GM23338 (cell line): ENCODE data around the gene CYB561D2. TPM values are rescaled to one million over a fixed set of nuclear protein-coding genes. Genes with fewer than 3 reads are reported as not detected.

ENCODE experiments used
- ATAC-seq: fragments of 200-7000 bp; cut with Tn5 transposase; 3 replicates; pipeline ENCODE4 v1.9.1; 2020
- DNase-seq: peaks from one replicate; pipeline ENCODE4 v3.0.0-alpha.2; 2015; ENCODE audit warnings: low spot score
- H2AFZ ChIP-seq: fragments of 200-600 bp; sonication (generic); 2 replicates; pipeline ENCODE4 v1.8.0; 2016; ENCODE audit warnings: antibody characterized with exemption, mild to moderate bottlenecking, moderate library complexity
- H3F3A ChIP-seq: fragments of 200-600 bp; sonication (generic); replicated peaks from 2 replicates; pipeline ENCODE4 v1.8.0; 2017; ENCODE audit warnings: antibody characterized with exemption, mixed run types, low read depth
- H3K27ac ChIP-seq: fragments of 200-600 bp; sonication (generic); 2 replicates; pipeline ENCODE4 v1.6.1; 2016; ENCODE audit warnings: low read depth
- H3K27me3 ChIP-seq: fragments of 200-600 bp; sonication (generic); 2 replicates; pipeline ENCODE4 v1.8.0; 2016; ENCODE audit warnings: mild to moderate bottlenecking, mixed run types, moderate library complexity; ENCODE audit not compliant: insufficient read depth
- H3K36me3 ChIP-seq: fragments of 200-600 bp; sonication (generic); 2 replicates; pipeline ENCODE4 v1.8.0; 2016; ENCODE audit warnings: mild to moderate bottlenecking; ENCODE audit not compliant: insufficient read depth
- H3K4me1 ChIP-seq: fragments of 200-600 bp; sonication (generic); 2 replicates; pipeline ENCODE4 v1.8.0; 2016; ENCODE audit warnings: mild to moderate bottlenecking, moderate library complexity; ENCODE audit not compliant: insufficient read depth
- H3K4me2 ChIP-seq: fragments of 200-600 bp; sonication (generic); 2 replicates; pipeline ENCODE4 v1.7.1; 2017; ENCODE audit warnings: mixed run types
- H3K4me3 ChIP-seq: fragments of 200-600 bp; sonication (generic); 2 replicates; pipeline ENCODE4 v1.6.1; 2016; ENCODE audit warnings: mixed run types
- H3K79me2 ChIP-seq: fragments of 200-600 bp; sonication (generic); replicated peaks from 2 replicates; pipeline ENCODE4 v1.8.0; 2017; ENCODE audit warnings: mild to moderate bottlenecking; ENCODE audit not compliant: insufficient read depth
- H3K9me2 ChIP-seq: fragments of 200-600 bp; sonication (generic); 2 replicates; pipeline ENCODE4 v1.8.0; 2017; ENCODE audit not compliant: insufficient read depth
- H4K20me1 ChIP-seq: fragments of 200-600 bp; sonication (generic); replicated peaks from 2 replicates; pipeline ENCODE4 v1.8.0; 2017; ENCODE audit warnings: mild to moderate bottlenecking; ENCODE audit not compliant: insufficient read depth
- H3K27ac Mint-ChIP-seq: 2 replicates; pipeline ENCODE4 v1.8.0; 2020; ENCODE audit warnings: inconsistent platforms, mild to moderate bottlenecking, moderate library complexity, mixed read lengths
- H3K27me3 Mint-ChIP-seq: 3 replicates; pipeline ENCODE4 v1.8.0; 2022; ENCODE audit warnings: low read depth, mild to moderate bottlenecking, moderate library complexity, mixed read lengths, inconsistent platforms; ENCODE audit not compliant: insufficient read depth, poor library complexity
- H3K36me3 Mint-ChIP-seq: 3 replicates; pipeline ENCODE4 v1.8.0; 2021; ENCODE audit warnings: low read depth, mild to moderate bottlenecking, inconsistent platforms, moderate library complexity, mixed read lengths
- H3K4me1 Mint-ChIP-seq: 3 replicates; pipeline ENCODE4 v1.8.0; 2020; ENCODE audit warnings: mild to moderate bottlenecking, inconsistent platforms, mixed read lengths
- H3K4me3 Mint-ChIP-seq: 3 replicates; pipeline ENCODE4 v1.8.0; 2021; ENCODE audit warnings: moderate library complexity, mild to moderate bottlenecking, inconsistent platforms, mixed read lengths
- H3K9me3 Mint-ChIP-seq: 3 replicates; pipeline ENCODE4 v1.8.0; 2020; ENCODE audit warnings: moderate library complexity, mild to moderate bottlenecking, inconsistent platforms, mixed read lengths
- CREB1 ChIP-seq: fragments of 250-450 bp; sonication (Bioruptor Pico); IDR thresholded peaks from 2 replicates; pipeline ENCODE4 v1.5.0; 2020; ENCODE audit warnings: low read depth, mild to moderate bottlenecking, moderate library complexity
- EZH2 ChIP-seq: fragments of 200-600 bp; sonication (generic); IDR thresholded peaks from one replicate; pipeline ENCODE4 v1.8.0; 2017; ENCODE audit warnings: antibody characterized with exemption, mild to moderate bottlenecking, low read depth; ENCODE audit not compliant: unreplicated experiment
- JUNB ChIP-seq: IDR thresholded peaks from one replicate; pipeline ENCODE4 v1.6.1; 2016; ENCODE audit warnings: antibody characterized with exemption; ENCODE audit not compliant: unreplicated experiment
- POLR2AphosphoS5 ChIP-seq: IDR thresholded peaks from 2 replicates; pipeline ENCODE4 v1.6.1; 2016; ENCODE audit warnings: antibody characterized with exemption, low read depth
- ZNF462 ChIP-seq: fragments of 250-450 bp; sonication (Bioruptor Pico); IDR thresholded peaks from 2 replicates; pipeline ENCODE4 v1.5.0; 2020; ENCODE audit warnings: mild to moderate bottlenecking, moderate library complexity
- polyA plus RNA-seq: library from polyadenylated mRNA; unstranded; fragments of >200 nt; fragmentation: Nextera tagmentation; extraction: Ambion mirVana; gene quantifications from 2 replicates; pipeline ENCODE4 v1.2.1, GENCODE V29; 2016
- total RNA-seq: library from RNA; depleted of rRNA; stranded (reverse); fragments of >200 nt; shearing (Covaris generic); gene quantifications from 2 replicates; pipeline ENCODE4 v1.2.3, GENCODE V29; 2014
- TF ChIP-seq, protein P1 (sequence below), 2 experiments: fragments of 200-600 bp in 1 of 2; sonication (generic) in 1 of 2; conservative IDR thresholded peaks; 2 replicates each; pipeline versions ENCODE4 v1.5.1 to v1.6.1; 2016 to 2017; ENCODE audit warnings: antibody characterized with exemption in 2 of 2, low read depth in 2 of 2, mild to moderate bottlenecking in 2 of 2, moderate library complexity in 1 of 2
- TF ChIP-seq, protein P2 (sequence below): IDR thresholded peaks from 2 replicates; pipeline ENCODE4 v1.6.1; 2016; ENCODE audit warnings: antibody characterized with exemption

Gene CYB561D2
- total and polyA plus RNA-seq, 2 experiments from 2014 or later, result 10.1 to 18.2 TPM

DNA sequence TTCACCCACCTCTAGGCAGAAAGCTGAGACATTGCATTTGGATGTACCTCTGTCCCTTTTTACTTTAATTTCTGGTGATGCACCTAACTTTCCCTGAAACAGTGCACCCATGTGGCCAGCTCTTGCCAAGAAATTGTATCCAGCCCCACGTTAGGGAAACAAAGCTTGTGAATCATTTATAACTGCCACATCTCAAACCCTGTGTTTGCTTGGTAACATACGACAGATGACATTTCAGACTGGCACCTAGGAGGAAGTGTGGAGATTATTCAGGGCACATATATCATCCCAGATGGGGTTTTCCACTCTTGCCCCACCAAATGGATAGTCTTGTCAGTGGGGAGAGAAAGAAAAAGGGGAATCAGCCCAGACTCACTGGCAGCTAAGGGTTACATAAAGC is 2.1 kb downstream of the CYB561D2 start:
- Histone ChIP-seq H3K36me3 (no peaks in the 10 kb centered on the region), H3K4me2 (no peak overlapping the region), H3K27ac (no peak overlapping the region), H3K79me2 (peaks cover 11% of the 10 kb centered on the region), H3K4me3 (no peak overlapping the region), H3K4me1 (peaks cover 5% of the 10 kb centered on the region; the same call in 1 of the 2 replicates), H2AFZ (no peak overlapping the region), H3K27me3 (no peaks in the 10 kb centered on the region), H4K20me1 (peaks cover 23% of the 10 kb centered on the region), H3F3A (0 out of 2 replicates have a peak, but pooled peaks cover 2% of the 10 kb centered on the region), H3K9me2 (no peaks in the 10 kb centered on the region)
- H3K4me3 Mint-ChIP-seq, result no peak overlapping the region
- peaks cover 5% of the 10 kb centered on the region for H3K27me3 Mint-ChIP-seq
- DNase-seq, result no peak
- no peak overlapping the region for H3K27ac Mint-ChIP-seq
- peaks cover 13% of the 10 kb centered on the region for H3K36me3 Mint-ChIP-seq
- peaks cover 20% of the 10 kb centered on the region for H3K4me1 Mint-ChIP-seq
- no peak for ATAC-seq
- H3K9me3 Mint-ChIP-seq, result no peaks in the 10 kb centered on the region
- TF ChIP-seq CREB1 (CRISPR knock-in tag), result no peak
- TF ChIP-seq, protein P1, sequence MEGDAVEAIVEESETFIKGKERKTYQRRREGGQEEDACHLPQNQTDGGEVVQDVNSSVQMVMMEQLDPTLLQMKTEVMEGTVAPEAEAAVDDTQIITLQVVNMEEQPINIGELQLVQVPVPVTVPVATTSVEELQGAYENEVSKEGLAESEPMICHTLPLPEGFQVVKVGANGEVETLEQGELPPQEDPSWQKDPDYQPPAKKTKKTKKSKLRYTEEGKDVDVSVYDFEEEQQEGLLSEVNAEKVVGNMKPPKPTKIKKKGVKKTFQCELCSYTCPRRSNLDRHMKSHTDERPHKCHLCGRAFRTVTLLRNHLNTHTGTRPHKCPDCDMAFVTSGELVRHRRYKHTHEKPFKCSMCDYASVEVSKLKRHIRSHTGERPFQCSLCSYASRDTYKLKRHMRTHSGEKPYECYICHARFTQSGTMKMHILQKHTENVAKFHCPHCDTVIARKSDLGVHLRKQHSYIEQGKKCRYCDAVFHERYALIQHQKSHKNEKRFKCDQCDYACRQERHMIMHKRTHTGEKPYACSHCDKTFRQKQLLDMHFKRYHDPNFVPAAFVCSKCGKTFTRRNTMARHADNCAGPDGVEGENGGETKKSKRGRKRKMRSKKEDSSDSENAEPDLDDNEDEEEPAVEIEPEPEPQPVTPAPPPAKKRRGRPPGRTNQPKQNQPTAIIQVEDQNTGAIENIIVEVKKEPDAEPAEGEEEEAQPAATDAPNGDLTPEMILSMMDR (conservative IDR thresholded peaks at IDR 0.05; ENCODE audit: low read depth in 2 of 2), result peak; percentile 42 to 44

DNA sequence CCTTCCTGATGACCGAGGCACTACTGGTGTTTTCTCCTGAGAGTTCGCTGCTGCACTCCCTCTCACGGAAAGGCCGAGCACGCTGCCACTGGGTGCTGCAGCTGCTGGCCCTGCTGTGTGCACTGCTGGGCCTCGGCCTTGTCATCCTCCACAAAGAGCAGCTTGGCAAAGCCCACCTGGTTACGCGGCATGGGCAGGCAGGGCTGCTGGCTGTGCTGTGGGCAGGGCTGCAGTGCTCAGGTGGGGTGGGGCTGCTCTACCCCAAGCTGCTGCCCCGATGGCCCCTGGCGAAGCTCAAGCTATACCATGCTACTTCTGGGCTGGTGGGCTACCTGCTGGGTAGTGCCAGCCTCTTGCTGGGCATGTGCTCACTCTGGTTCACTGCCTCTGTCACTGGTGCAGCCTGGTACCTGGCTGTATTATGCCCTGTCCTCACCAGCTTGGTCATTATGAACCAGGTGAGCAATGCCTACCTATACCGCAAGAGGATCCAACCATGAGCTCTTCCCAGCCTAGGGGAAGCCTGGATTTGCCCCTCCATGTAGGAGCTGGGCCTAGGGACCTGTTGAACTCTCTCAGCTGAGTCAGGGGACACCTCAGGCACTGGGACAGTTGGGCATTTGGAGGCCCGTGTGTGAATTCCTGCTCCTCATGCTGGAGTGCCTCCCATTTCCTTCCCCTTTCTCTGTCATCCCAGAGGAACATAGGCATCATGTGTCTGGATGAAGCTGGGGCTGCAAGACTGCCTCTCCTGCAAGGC is 2.8 kb downstream of the CYB561D2 start:
- no peak overlapping the region for H3K4me2 ChIP-seq
- H3K27ac ChIP-seq, result no peak overlapping the region
- Mint-ChIP-seq H3K9me3 (no peaks in the 10 kb centered on the region), H3K4me1 (peaks cover 27% of the 10 kb centered on the region), H3K36me3 (peaks cover 11% of the 10 kb centered on the region), H3K27me3 (peaks cover 5% of the 10 kb centered on the region), H3K27ac (no peak overlapping the region), H3K4me3 (no peak overlapping the region)
- ATAC-seq (no peak), DNase-seq (no peak)
- H3K4me1 ChIP-seq, result peaks cover 12% of the 10 kb centered on the region; the same call in 1 of the 2 replicates
- no peaks in the 10 kb centered on the region for H3F3A ChIP-seq
- no peaks in the 10 kb centered on the region for H3K27me3 ChIP-seq
- no peak overlapping the region for H2AFZ ChIP-seq
- H3K36me3 ChIP-seq, result no peaks in the 10 kb centered on the region
- H3K9me2 ChIP-seq, result no peaks in the 10 kb centered on the region
- peaks cover 17% of the 10 kb centered on the region for H3K79me2 ChIP-seq
- no peak overlapping the region for H3K4me3 ChIP-seq
- peaks cover 24% of the 10 kb centered on the region for H4K20me1 ChIP-seq
- no peak; the same call in 1 of the 2 replicates for TF ChIP-seq POLR2AphosphoS5
- TF ChIP-seq, protein P2, sequence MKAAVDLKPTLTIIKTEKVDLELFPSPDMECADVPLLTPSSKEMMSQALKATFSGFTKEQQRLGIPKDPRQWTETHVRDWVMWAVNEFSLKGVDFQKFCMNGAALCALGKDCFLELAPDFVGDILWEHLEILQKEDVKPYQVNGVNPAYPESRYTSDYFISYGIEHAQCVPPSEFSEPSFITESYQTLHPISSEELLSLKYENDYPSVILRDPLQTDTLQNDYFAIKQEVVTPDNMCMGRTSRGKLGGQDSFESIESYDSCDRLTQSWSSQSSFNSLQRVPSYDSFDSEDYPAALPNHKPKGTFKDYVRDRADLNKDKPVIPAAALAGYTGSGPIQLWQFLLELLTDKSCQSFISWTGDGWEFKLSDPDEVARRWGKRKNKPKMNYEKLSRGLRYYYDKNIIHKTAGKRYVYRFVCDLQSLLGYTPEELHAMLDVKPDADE, result no peak
- no peak for TF ChIP-seq CREB1 (CRISPR knock-in tag)
- TF ChIP-seq JUNB, result no peak
- no peak for TF ChIP-seq EZH2
- no peak for TF ChIP-seq ZNF462 (CRISPR knock-in tag)
